ENCODE results near the gene RNU4-1.
"Not testable (repeated sequence)": the region's sequence is repeated elsewhere in the genome, so short reads cannot be mapped to it uniquely, and the experiment has no call there.

The RNU4-1 gene

DNA sequence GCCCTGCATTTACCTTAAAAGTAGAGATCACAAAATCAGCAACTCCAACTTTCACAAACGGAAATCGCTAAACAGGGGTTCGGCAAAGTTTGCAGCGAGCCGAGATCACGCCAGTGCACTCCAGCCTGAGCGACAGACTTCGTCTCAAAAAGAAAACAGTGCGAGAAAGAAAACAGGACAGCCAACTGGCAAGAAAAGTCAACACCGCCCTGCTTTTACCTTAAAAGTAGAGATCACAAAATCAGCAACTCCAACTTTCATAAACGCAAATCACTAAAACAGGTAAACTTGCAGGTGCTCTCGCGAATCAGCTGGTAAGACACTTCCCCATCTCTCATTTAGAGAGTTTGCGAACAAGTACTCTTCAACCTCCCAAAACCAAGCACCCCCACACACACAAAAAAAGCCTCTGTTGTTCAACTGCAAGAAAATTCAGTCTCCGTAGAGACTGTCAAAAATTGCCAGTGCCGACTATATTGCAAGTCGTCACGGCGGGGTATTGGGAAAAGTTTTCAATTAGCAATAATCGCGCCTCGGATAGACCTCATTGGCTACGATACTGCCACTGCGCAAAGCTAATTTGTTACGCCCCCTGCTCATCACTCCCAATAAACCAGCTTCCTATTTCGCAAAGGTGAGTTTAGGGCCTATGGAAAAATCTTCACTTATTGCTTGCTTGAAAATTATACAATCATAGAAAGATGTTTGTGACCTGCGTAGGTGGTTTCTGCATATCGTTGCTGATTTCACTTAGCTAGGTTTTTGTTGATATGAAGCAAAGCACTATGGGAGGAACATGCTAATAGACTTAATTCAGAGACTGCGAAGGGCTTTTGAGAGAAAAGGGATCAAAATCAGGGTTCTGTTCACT lies at the start of gene RNU4-1:
RNU4-1 (minus strand) TSS at position 577 of the 871 bp plus-strand sequence.
- peak; percentile 63 for DNase-seq

DNA sequence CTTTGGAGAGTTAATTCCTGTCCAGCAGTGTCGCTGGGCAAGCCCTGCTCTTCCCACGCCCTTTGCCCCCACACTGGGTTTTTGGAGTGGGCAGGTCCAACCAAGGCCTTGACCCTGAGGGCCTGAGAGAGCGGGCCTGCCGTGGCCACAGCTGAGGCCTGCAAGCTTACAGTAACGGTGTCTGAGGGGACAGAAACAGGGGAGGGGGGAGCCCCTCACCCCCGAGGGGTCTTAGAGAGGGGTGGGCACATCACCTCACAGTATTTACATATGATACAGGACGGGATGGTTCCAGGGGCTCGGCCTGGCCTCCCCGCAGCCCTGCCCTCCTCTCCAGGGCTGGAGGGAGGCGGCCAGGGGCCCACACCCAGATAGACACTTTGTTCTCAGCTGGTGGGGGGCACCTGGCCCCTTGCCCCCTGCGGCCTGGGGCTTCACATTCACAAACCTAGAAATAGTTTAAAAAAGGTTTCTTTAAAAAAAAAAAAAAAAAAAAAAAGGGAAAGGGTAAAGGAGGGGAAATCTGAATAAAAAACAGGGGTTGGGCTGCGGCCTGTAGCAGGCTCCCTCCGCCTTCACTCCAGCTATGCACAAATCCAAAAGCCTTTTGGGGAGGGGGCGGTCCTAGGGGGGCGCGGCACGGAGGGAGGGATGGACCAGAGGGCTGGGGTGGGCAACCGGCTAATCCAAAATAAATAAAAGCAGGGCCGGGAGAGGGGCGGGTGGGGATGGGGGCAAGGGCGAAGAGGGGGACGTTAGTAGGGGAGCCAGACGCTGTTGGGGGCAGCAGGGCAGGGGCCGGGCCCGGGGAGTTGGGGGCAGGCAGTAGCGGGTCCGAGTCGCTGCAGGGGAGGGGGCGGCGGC lies 49.4 kb upstream of the RNU4-1 start:
- no peak for DNase-seq

GRCh38 chr12:120339256-120339655 lies 46.2 kb upstream of the RNU4-1 start:
- no peak for DNase-seq

DNA sequence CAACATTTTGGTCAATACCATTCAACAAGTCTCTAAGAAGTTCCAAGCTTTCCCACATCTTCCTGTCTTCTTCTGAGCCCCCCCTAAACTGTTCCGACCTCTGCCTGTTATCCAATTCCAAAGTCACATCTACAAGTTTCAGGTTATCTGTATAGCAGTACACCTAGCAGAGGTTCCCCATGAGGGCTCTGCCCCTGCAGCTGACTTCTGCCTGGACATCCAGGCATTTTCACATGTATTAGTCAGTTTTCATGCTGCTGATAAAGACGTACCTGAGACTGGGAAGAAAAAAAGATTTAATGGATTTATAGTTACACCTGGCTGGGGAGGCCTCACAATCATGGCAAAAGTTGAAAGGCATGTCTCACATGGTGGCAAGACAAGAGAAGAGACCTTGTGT lies 44.7 kb upstream of the RNU4-1 start:
- DNase-seq = no peak

DNA sequence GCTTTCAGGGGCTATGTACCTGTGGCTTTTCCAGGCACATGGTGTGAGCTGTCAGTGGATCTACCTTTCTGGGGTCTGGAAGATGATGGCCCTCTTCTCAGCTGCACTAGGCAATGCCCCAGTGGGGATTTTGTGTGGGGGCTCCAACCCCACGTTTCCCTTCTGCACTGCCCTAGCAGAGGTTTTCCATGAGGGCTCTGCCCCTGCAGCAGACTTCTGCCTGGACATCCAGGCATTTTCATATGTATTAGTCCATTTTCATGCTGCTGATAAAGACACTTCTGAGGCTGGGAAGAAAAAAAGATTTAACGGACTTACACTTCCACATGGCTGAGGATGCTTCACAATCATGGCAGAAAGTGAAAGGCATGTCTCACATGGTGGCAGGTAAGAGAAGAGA lies 43.4 kb upstream of the RNU4-1 start:
- DNase-seq = not testable (repeated sequence)

GRCh38 chr12:120335447-120335846 lies 42.4 kb upstream of the RNU4-1 start:
- not testable (repeated sequence) for DNase-seq

DNA sequence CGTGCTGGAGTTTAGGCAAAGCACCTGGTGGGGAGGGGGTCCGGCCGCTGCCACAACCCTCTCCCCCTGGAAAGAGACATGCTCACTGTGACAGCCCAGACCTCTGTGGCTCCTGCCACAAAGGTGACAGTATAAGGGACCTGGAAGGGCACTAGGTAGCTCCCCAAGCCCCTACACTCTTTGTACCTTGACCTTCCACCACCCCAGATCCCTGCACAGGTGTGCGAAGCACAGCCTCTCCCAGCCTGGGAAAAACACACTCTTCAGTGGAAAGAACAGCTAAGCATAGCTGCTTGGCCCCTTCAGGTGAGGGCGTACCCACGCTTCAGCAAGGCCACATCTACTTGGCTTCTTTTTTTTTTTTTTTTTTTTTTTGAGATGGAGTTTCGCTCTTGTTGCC lies 39.5 kb upstream of the RNU4-1 start:
- DNase-seq = no peak

DNA sequence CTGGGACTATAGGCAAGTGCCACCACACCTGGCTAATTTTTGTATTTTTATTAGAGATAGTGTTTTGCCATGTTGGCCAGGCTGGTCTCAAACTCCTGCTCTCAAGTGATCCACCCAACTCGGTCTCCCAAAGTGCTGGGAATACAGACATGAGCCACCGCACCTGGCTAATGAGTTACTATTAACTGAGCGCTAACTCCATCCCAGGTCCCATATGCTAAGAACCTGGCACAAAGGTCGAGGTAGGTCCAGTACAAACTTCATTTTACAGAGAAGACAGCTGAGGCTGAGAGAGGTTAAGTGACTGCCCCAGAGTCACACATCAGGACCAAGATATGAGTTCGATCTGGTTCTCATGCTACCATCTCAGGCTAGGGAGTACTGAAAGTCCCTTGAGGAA lies 39.0 kb upstream of the RNU4-1 start:
- DNase-seq = no peak

- DNase-seq = no peak
These were observed 38.4 kb upstream of the RNU4-1 start for GRCh38 chr12:120331390-120331789.

DNA sequence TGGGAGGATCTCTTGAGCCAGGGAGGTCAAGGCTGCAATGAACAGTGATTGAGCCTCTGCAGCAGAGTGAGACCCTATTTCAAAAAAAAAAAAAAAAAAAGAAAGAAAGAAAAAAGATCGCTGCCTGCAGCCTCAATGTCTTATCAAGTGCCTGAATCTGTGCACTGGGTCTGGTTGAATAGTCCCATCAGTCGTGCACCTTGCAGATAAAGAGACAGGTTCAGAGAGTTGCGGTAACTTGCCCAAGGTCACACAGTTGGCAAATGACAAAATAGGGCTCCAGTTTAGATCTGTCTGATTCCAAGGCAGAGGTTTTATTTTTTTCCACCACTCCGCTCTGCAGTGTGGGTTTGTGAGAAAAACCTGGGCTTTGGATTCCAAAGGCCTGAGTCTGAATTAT lies 35.2 kb upstream of the RNU4-1 start:
- no peak for DNase-seq

- DNase-seq = no peak
These were observed 34.6 kb upstream of the RNU4-1 start, which contains the start of gene PLA2G1B for GRCh38 chr12:120327593-120327992. Gene PLA2G1B (minus strand): TSS chr12:120327779. CDS start chr12:120327753, 26 bp downstream.

DNA sequence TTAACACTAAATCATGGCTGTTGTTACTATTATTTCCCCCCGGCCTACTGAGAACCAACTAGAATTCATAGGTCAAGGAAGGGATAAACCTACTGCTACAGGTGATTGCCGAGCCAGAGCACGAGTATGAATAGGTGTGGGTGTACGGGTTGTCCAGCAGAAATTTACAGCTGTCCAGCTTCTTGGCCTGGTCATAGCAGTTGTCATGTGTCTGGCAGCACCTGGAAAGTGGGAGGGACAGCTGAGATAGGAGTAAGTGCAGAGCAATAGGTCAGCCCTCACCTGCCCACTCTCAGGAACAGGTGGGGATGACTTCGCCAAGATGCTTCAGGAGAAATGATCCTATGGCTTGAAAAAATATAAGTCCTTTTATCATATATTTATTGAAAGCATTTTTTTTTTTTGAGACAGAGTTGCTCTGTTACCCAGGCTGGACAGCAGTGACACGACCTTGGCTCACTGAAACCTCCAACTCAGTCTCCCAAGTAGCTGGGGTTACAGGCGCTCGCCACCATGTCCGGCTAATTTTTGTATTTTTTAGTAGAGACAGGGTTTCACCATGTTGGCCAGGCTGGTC lies 31.9 kb upstream of the RNU4-1 start:
- no peak for DNase-seq

GRCh38 chr12:120323772-120324171 lies 30.7 kb upstream of the RNU4-1 start:
- DNase-seq = no peak

DNA sequence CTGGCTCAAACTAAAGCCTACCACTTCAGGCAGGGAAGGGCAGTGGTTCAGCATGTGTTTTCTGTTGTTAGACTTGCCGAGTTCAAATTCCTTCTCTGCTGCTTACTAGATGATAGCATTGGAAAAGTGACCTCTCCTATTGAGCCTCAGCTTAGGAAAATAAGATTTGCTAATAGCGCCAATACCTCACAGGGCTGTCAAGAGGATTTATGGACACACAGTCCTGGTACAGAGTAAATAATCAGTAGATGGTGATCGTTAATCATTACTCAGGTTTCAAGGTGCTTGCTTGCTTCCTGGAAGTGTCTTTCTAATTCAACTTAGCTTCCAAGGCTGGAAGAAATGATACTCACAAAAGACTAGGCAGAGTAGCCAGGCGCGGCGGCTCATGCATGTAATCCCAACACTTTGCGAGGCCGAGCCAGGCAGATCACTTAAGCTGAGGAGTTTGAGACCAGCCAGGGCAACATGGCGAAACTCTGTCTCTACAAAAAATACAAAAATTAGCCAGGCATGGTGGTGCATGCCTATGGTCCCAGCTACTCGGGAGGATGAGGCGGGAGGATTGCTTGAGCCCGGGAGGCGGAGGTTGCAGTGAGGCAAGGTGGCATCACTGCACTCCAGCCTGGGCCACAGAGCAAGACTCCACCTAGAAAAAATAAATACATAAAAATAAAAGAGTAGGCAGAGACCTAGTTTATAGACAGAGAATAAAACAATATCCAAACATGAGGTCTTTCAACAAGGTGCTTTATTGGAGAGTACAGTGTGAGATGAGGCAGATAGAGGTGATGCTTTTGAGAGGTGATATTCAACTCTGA lies 28.6 kb upstream of the RNU4-1 start:
- no peak for DNase-seq

DNA sequence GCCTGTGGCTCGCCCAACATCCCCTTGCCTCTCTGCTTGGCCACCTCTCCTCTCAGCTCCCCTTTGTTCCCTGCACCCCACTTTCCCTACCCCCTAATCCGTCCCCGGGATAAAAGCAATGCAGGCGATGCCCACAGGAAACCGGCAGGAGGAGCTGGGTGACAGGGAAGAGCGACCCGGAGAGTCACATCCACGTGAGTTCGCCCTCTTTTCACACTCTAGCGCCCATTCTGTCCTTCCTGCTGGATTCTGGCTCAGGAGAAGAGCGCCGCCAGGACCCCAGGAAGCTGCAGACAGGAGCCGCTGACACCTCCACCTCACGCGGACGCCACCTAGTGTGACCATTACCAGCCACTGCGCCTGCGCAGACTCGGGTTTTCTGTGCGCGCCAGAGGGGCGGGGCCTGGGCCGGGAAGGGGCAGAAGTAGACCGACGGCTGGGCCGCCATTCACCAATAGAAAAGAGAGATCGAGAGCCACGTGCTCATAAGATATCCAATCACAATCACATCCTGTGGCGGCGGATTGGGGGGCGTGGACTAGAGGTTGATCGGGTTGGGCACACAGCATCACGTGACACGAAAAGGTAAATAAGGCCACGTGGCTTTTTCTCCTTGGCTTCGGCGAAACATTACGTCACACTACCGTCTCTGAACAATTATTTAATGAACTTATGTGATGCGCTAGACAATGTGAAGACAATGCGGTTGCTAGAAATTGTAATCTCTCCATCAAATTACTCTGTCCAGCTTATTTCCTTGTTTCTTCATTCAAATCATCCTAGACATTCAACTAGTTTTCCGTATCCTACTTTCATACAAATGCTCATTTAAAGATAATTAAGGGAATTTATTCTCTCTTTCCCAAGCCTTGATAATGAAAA lies 24.4 kb upstream of the RNU4-1 start:
- peak; percentile 100 for DNase-seq

- no peak for DNase-seq
These were observed 23.8 kb upstream of the RNU4-1 start for GRCh38 chr12:120316798-120317223.

- no peak for DNase-seq
These were observed 21.2 kb upstream of the RNU4-1 start for GRCh38 chr12:120314220-120314619.

DNA sequence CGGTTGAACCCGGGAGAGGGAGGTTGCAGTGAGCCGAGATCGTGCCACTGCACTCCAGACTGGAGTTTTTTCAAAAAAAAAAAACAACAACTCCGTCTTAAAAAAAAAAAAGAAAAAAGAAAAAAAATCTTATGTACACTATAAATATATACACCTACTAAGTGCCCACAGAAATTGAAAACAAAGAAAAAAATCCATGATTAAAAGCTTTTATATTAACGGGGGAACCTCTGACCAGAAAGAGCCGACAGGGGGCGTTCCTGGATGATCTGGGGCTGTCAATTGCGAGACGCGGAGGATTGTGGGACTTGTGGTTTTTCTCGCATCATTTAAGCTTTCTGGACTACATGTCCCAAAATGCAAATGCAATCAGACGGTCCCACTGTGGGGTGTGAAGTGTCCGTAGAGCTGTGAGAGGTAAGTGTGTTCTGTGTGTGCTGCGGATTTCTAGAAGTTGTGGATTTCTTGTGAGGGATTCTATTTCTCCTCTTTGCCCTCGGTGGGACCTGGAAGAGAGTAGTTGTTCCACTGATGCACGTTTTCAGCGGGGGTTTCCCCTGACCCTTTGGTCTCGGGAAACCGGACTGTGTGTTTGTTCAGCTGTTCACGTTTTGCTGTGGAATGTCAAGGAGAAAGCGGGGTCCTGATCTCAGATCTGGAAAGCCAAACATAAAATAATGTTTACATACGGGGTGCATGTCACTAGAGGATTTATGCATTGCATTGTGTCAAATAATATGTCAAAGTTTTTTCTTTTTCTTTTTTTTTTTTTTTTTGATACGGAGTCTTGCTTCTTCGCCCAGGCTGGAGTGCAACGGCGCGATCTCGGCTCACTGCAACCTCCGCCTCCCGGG lies 9.2 kb upstream of the RNU4-1 start, which contains the start of gene SIRT4:
SIRT4 (plus strand) TSS at position 360 of the 854 bp plus-strand sequence. CDS start 1,241 bp downstream, outside the sequence.
- DNase-seq = peak; percentile 87 to 88

DNA sequence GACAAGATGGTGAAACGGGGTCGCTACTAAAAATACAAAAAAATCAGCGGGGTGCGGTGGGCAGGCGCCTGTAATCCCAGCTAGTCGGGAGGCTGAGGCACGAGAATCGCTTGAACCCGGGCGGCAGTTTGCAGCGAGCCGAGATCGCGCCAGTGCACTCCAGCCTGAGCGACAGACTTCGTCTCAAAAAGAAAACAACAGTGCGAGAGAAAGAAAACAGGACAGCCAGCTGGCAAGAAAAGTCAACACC lies 701 bp downstream of the RNU4-1 start:
- no peak for DNase-seq

- no peak for DNase-seq
These were observed 2.3 kb downstream of the RNU4-1 start for GRCh38 chr12:120290609-120291305.
